Activated T-helper 17 cell treated with anti-CD3 and anti-CD28 coated beads, Interleukin-2, amount 50 U/mL, for 72 hours (primary cell): Measurements from ENCODE around the gene MRPL14. TPM values are rescaled to one million over a fixed set of nuclear protein-coding genes. Genes with fewer than 3 reads are reported as not detected.
"Not testable (repeated sequence)": the region's sequence is repeated elsewhere in the genome, so short reads cannot be mapped to it uniquely, and the experiment has no call there.

Source experiments
- ATAC-seq: fragments of 150-1000 bp; cut with Tn5 transposase; replicated peaks from 2 replicates; pipeline ENCODE4 v1.10.0; 2021; ENCODE audit warnings: mild to moderate bottlenecking, moderate library complexity
- H3K27ac Mint-ChIP-seq: one replicate; pipeline ENCODE4 v1.8.0; 2022; ENCODE audit warnings: mixed read lengths
- H3K27me3 Mint-ChIP-seq: one replicate; pipeline ENCODE4 v1.8.0; 2022; ENCODE audit warnings: mixed read lengths
- H3K36me3 Mint-ChIP-seq: one replicate; pipeline ENCODE4 v1.8.0; 2022; ENCODE audit warnings: low read depth, mild to moderate bottlenecking, mixed read lengths
- H3K4me1 Mint-ChIP-seq: one replicate; pipeline ENCODE4 v1.8.0; 2022; ENCODE audit warnings: mixed read lengths
- H3K4me3 Mint-ChIP-seq: one replicate; pipeline ENCODE4 v1.8.0; 2022; ENCODE audit warnings: mild to moderate bottlenecking, mixed read lengths
- H3K9me3 Mint-ChIP-seq: one replicate; pipeline ENCODE4 v1.8.0; 2022; ENCODE audit warnings: mixed read lengths
- total RNA-seq, 2 donors: library from RNA; stranded (reverse); gene quantifications; one replicate each; pipeline ENCODE4 v1.2.3, GENCODE V29; 2022

The MRPL14 gene
- total RNA-seq, 2 donors from 2014 or later = 29.3 to 54.0 TPM

DNA sequence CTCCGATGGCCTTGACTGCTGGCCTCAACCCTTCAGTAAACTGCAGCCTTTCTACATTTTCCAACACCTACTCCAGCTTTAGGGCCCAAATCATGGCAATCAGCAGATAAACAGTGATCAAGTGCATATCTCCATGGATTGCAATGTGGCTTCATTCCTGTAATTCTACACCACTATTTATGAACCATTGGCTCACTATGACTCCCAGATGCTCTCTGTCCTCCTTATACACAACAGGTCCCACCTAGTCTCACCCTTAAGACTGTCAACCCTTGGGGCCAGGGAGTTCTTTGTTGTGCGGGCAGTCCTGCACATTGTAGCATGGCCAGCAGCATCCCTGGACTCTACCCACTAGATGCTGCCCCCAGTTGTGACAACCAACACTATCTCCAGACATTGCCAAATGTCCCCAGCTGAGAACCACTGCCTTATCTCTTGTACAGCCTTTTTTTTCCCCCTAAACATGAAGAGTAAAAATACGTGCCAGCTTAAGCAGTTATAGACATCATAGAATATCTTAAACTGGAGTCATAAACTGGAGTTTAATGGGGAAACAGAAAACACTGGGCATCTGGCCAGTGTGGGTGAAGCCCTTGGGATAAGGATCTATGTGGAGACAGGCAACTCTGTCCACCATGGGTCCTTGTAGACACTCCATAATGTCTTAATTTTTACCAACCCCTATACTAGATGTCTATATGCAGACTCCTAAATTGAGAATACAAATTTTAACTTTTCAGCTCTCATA is 21.1 kb downstream of the MRPL14 start:
- H3K27me3 Mint-ChIP-seq = no peaks in the 10 kb centered on the region
- ATAC-seq = no peak
- H3K4me3 Mint-ChIP-seq = no peak overlapping the region
- H3K4me1 Mint-ChIP-seq = peaks cover 14% of the 10 kb centered on the region
- peak overlapping the region; percentile 56 for H3K27ac Mint-ChIP-seq
- H3K9me3 Mint-ChIP-seq = no peaks in the 10 kb centered on the region
- peaks cover 79% of the 10 kb centered on the region for H3K36me3 Mint-ChIP-seq

DNA sequence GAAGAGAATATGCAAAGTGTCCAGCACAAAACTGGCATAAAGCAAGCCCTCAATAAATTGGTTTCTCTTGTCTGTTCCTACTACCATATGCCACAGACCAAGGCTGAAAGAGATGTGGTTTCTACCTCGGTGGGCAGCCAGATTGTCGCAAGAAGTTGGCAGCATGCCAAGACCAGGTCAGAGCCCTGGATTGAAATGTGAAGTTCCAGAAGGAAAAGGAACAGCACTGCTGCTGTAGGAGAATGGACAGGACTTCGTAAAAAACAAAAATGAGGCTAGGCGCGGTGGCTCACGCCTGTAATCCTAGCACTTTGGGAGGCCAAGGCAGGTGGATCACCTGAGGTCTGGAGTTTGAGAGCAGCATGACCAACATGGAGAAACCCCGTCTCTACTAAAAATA is 22.1 kb downstream of the MRPL14 start:
- Mint-ChIP-seq H3K4me3 (no peak overlapping the region), H3K36me3 (peaks cover 68% of the 10 kb centered on the region), H3K9me3 (no peaks in the 10 kb centered on the region), H3K4me1 (peaks cover 12% of the 10 kb centered on the region), H3K27ac (no peak overlapping the region), H3K27me3 (no peaks in the 10 kb centered on the region)
- ATAC-seq = no peak

DNA sequence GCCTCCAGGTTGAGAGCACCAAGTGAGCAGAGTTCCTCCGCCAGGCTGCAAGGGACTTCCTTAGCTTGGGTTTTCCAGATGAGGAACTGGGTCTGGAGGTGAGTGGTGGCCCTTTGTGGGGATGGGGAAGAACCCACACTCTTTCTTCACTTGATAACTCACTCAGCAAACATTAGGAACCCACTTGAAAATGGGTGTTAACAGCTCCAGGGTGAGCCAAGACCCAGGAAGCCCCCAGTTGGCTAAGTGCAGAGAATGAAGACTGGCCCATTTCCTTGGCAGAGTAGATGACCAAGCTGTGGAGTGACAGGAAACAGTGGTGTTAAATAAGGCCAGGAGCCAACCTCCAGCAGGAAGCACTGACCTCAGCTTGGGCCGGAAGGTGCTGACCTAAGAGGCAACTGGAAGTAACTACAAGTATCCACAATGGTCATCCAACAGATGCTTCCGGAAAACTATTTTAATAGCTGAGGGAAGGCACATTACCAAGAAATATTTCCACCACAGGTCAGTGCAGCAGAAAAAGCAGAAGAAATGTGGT is 22.7 kb downstream of the MRPL14 start:
- H3K9me3 Mint-ChIP-seq = no peaks in the 10 kb centered on the region

DNA sequence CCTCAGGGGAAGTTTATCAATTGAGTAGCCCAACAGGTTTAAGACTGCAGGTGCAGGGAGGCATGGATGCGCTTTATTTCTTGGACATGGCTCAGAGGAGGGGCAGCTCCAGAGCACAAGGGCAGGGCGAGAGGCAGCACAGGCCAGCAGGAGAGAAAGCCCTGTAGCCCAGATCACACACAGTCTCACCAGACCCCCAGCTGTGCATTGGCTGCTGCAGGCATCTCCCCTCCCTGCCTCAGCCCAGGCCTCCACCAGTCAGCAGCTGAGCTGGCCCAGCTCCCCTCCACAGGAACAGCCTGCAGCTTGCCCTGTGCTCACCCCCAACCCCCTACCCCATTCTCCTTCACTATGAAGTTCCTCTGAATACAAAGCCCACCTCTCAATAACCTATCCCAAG is 24.7 kb downstream of the MRPL14 start:
- no peak overlapping the region for H3K4me3 Mint-ChIP-seq
- H3K36me3 Mint-ChIP-seq = peaks cover 44% of the 10 kb centered on the region
- H3K27ac Mint-ChIP-seq = peak overlapping the region; percentile 76
- H3K27me3 Mint-ChIP-seq = no peaks in the 10 kb centered on the region
- H3K9me3 Mint-ChIP-seq = no peaks in the 10 kb centered on the region
- H3K4me1 Mint-ChIP-seq = peaks cover 9% of the 10 kb centered on the region
- no peak for ATAC-seq

More for the DNA sequence above, 22.7 kb downstream of the MRPL14 start:
- ATAC-seq = no peak
- no peaks in the 10 kb centered on the region for H3K27me3 Mint-ChIP-seq
- H3K36me3 Mint-ChIP-seq = peaks cover 62% of the 10 kb centered on the region
- H3K4me3 Mint-ChIP-seq = no peak overlapping the region
- H3K27ac Mint-ChIP-seq = no peak overlapping the region
- H3K4me1 Mint-ChIP-seq = peaks cover 9% of the 10 kb centered on the region

- Mint-ChIP-seq H3K36me3 (peaks cover 40% of the 10 kb centered on the region), H3K9me3 (no peaks in the 10 kb centered on the region), H3K27ac (peak overlapping the region; percentile 76), H3K4me3 (no peak overlapping the region), H3K4me1 (peaks cover 9% of the 10 kb centered on the region), H3K27me3 (no peaks in the 10 kb centered on the region)
- no peak for ATAC-seq
Measured at GRCh38 chr6:44101832-44102231, 25.4 kb downstream of the MRPL14 start.

DNA sequence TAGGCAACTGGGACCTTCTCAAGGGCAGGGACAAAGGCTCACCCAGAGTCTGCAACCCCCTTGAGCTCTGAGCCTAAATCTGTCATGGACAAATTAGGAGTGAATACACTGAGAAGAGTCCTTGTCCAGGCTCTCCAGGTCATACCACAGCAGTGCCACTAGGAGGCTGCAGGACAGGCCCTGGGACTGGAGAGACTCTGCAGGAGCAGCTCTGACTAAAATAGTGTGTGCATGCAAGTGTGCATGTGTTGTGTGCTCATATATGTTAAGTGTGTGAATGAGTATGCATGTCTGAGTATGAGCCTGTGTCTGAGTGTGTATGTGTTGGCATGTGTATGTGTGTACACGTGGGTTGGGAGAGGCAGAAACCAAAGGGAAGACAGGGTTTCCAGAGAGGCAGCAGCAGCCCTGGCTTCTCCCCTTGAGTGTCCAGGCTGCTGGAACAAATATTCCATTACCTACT is 27.1 kb downstream of the MRPL14 start:
- H3K9me3 Mint-ChIP-seq = no peaks in the 10 kb centered on the region
- no peak overlapping the region for H3K27ac Mint-ChIP-seq
- peaks cover 22% of the 10 kb centered on the region for H3K36me3 Mint-ChIP-seq
- no peak overlapping the region for H3K4me3 Mint-ChIP-seq
- peak; percentile 59 for ATAC-seq
- peaks cover 9% of the 10 kb centered on the region for H3K4me1 Mint-ChIP-seq
- H3K27me3 Mint-ChIP-seq = no peaks in the 10 kb centered on the region

- H3K27ac Mint-ChIP-seq = no peak overlapping the region
- H3K36me3 Mint-ChIP-seq = peaks cover 13% of the 10 kb centered on the region
- no peaks in the 10 kb centered on the region for H3K9me3 Mint-ChIP-seq
- H3K4me1 Mint-ChIP-seq = peaks cover 9% of the 10 kb centered on the region
- H3K27me3 Mint-ChIP-seq = no peaks in the 10 kb centered on the region
- no peak overlapping the region for H3K4me3 Mint-ChIP-seq
- no peak for ATAC-seq
Measured at GRCh38 chr6:44099192-44099591, 28.1 kb downstream of the MRPL14 start.

- ATAC-seq = no peak
- no peak overlapping the region for H3K4me3 Mint-ChIP-seq
- no peaks in the 10 kb centered on the region for H3K27me3 Mint-ChIP-seq
- peaks cover 9% of the 10 kb centered on the region for H3K4me1 Mint-ChIP-seq
- peaks cover 3% of the 10 kb centered on the region for H3K36me3 Mint-ChIP-seq
- H3K27ac Mint-ChIP-seq = peak overlapping the region; percentile 1
- H3K9me3 Mint-ChIP-seq = no peaks in the 10 kb centered on the region
Measured at GRCh38 chr6:44097782-44098317, 29.4 kb downstream of the MRPL14 start.

GRCh38 chr6:44096612-44097011 is 30.6 kb downstream of the MRPL14 start:
- Mint-ChIP-seq H3K4me1 (peaks cover under 1% of the 10 kb centered on the region), H3K27ac (no peak overlapping the region)

GRCh38 chr6:44095243-44095623 is 32.0 kb downstream of the MRPL14 start:
- H3K9me3 Mint-ChIP-seq, H3K27me3 Mint-ChIP-seq, H3K27ac Mint-ChIP-seq, ATAC-seq, H3K36me3 Mint-ChIP-seq, H3K4me3 Mint-ChIP-seq, H3K4me1 Mint-ChIP-seq: not testable (repeated sequence)

More at GRCh38 chr6:44096612-44097011, 30.6 kb downstream of the MRPL14 start:
- H3K9me3 Mint-ChIP-seq = no peaks in the 10 kb centered on the region
- no peaks in the 10 kb centered on the region for H3K36me3 Mint-ChIP-seq
- no peaks in the 10 kb centered on the region for H3K27me3 Mint-ChIP-seq
- H3K4me3 Mint-ChIP-seq = no peak overlapping the region
- ATAC-seq = peak; percentile 90

- no peaks in the 10 kb centered on the region for H3K27me3 Mint-ChIP-seq
- H3K27ac Mint-ChIP-seq = peak overlapping the region; percentile 22
- H3K4me1 Mint-ChIP-seq = no peaks in the 10 kb centered on the region
- H3K4me3 Mint-ChIP-seq = no peak overlapping the region
- H3K36me3 Mint-ChIP-seq = no peaks in the 10 kb centered on the region
- no peaks in the 10 kb centered on the region for H3K9me3 Mint-ChIP-seq
- ATAC-seq = no peak
Measured at GRCh38 chr6:44094403-44095242, 32.6 kb downstream of the MRPL14 start.

DNA sequence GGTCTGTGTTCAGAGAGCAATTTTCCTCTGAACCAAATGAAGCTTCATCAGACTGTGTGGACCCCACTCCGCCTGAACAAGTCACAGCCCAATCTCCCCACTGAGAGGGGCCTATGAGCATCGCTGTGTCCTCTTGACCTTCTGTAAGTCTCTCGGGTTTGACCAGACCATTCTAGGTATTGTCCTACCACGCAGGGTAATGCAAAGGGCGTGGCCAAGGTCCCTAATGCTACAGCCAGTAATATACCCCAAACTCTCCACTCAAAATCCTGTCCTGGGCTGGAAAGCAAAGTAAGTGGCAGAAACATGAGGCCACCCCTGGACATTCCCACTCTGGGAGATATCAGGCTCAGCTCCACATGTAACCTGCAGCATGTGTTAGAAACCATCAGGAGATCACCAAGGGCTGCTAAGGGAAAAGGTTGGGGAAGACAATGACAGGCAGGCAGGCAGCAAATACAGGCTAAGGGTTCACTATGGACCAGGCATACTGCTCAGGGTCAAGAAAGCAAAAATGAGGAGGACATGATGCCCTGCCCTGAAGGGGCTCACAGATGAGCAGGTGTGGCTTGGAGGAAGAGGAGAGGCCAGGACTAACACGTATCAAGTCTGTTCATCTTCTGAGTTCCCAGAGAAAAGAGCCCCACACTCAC is 33.4 kb downstream of the MRPL14 start:
- Mint-ChIP-seq H3K27me3 (no peaks in the 10 kb centered on the region), H3K27ac (peak overlapping the region; percentile 22), H3K4me1 (no peaks in the 10 kb centered on the region), H3K36me3 (no peaks in the 10 kb centered on the region), H3K9me3 (no peaks in the 10 kb centered on the region), H3K4me3 (no peak overlapping the region)
- ATAC-seq = no peak

- no peaks in the 10 kb centered on the region for H3K36me3 Mint-ChIP-seq
- H3K4me1 Mint-ChIP-seq = no peaks in the 10 kb centered on the region
- no peaks in the 10 kb centered on the region for H3K27me3 Mint-ChIP-seq
- H3K4me3 Mint-ChIP-seq = no peak overlapping the region
- no peak overlapping the region for H3K27ac Mint-ChIP-seq
- no peaks in the 10 kb centered on the region for H3K9me3 Mint-ChIP-seq
- ATAC-seq = no peak
Measured at GRCh38 chr6:44093066-44093465, 34.2 kb downstream of the MRPL14 start.
